ENCODE results near the gene THAP7. TPM values are rescaled to one million over a fixed set of nuclear protein-coding genes. Genes with fewer than 3 reads are reported as not detected.
A peak's percentile ranks its signal among the peaks of the same experiment; 100 is the strongest.

Gene THAP7
- total RNA-seq, 1 donor from 2014 or later, result 25.8 TPM

GRCh38 chr22:20993304-20994127 lies 8.4 kb downstream of the THAP7 start:
- no peak for DNase-seq (ENCODE audit: low spot score)

- no peak for DNase-seq (ENCODE audit: low spot score)
Measured at GRCh38 chr22:20992456-20993303, 9.2 kb downstream of the THAP7 start.

GRCh38 chr22:20992056-20992442 lies 9.9 kb downstream of the THAP7 start:
- DNase-seq (ENCODE audit: low spot score), result no peak

DNA sequence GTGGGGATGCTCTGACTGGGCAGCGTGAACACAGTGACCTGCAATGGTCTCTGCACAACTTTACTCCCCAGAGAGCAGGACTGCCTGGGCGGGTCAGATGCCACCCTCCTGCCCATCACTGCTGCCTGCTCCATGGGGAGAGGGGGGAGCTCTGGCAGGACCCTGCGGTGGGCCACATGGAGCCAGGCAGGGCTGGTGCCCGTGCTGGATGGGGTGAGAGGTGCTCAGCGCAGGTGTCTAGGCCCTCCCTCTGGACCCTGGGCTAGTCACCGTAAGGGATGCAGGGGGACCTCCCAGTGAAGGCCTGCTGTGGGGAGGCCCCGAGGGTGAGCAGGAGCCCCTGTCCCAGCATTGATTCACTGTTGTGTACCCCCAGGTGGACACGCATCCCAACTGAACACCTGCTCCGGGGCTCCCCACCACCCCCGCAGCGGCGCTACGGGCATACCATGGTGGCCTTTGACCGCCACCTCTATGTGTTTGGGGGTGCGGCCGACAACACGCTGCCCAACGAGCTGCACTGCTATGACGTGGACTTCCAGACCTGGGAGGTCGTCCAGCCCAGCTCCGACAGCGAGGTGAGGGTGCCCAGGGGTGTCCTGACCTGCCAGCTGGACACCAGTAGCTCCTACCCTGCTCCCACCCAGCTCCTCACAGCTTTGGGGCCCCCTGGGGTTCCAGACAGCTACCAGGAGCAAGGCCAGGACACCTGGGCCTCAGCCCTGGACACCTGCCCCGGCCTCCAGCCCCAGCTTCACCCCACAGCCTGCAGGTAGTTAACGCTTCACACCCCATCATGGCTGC lies 10.5 kb downstream of the THAP7 start:
- no peak for DNase-seq (ENCODE audit: low spot score)

GRCh38 chr22:20990184-20991180 lies 11.4 kb downstream of the THAP7 start:
- peak; percentile 43 for DNase-seq (ENCODE audit: low spot score)

- no peak for DNase-seq (ENCODE audit: low spot score)
Measured at GRCh38 chr22:20989323-20990138, 12.4 kb downstream of the THAP7 start.

GRCh38 chr22:20988573-20989322 lies 13.2 kb downstream of the THAP7 start:
- peak; percentile 42 for DNase-seq (ENCODE audit: low spot score)

DNA sequence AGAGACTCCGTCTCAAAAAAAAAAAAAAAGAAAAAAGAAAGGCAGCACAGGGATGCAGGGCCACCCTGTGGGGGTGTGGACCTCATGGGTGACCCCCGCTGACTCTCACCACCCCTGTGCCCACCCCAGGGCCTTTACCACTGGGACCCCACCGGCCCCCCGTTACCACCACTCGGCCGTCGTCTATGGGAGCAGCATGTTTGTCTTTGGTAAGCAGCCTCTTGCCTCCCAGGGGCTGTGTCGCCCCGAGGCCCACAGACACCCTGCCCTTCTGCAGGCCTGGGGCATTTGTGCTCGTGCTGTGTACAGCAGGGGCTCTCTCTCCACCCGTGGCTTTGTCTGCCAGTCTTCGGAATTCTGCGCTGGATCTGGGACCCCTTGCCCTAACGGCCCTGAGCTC lies 14.5 kb downstream of the THAP7 start:
- DNase-seq (ENCODE audit: low spot score), result no peak

DNA sequence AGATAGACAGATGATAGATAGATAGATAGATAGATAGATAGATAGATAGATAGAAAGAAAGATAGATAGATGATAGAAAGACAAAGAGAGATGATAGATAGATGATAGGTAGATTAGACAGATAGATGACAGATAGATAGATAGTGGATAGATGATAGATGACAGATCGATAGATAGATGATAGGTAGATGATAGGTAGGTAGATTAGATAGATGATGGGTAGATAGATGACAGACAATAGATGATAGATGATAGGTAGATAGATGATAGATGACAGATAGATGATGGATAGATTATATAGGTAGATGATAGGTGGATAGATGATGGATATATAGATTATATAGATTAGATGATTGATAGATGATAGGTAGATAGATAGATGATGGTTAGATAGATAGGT lies 15.6 kb downstream of the THAP7 start:
- no peak for DNase-seq (ENCODE audit: low spot score)

DNA sequence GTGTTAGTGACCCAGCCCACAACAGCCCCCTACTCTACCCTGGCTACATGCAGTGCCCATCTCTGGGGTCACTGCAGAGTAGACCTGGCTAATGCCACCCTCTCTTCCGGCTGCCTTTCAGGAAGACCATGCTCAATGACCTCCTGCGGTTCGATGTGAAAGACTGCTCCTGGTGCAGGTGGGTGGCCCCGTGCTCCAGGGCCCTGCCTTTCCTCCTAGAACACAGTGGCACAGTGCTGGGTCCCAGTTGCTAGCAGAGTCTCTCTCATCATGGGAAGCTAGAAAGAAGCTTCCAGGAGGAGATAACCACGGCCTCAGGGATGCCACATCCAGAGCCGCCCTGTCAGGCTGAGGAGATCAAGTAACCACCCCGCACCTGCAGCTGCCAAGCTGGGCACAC lies 16.2 kb downstream of the THAP7 start:
- no peak for DNase-seq (ENCODE audit: low spot score)

- no peak for DNase-seq (ENCODE audit: low spot score)
Measured at GRCh38 chr22:20983081-20983771, 18.7 kb downstream of the THAP7 start.

GRCh38 chr22:20982563-20982882 lies 19.4 kb downstream of the THAP7 start:
- no peak for DNase-seq (ENCODE audit: low spot score)

DNA sequence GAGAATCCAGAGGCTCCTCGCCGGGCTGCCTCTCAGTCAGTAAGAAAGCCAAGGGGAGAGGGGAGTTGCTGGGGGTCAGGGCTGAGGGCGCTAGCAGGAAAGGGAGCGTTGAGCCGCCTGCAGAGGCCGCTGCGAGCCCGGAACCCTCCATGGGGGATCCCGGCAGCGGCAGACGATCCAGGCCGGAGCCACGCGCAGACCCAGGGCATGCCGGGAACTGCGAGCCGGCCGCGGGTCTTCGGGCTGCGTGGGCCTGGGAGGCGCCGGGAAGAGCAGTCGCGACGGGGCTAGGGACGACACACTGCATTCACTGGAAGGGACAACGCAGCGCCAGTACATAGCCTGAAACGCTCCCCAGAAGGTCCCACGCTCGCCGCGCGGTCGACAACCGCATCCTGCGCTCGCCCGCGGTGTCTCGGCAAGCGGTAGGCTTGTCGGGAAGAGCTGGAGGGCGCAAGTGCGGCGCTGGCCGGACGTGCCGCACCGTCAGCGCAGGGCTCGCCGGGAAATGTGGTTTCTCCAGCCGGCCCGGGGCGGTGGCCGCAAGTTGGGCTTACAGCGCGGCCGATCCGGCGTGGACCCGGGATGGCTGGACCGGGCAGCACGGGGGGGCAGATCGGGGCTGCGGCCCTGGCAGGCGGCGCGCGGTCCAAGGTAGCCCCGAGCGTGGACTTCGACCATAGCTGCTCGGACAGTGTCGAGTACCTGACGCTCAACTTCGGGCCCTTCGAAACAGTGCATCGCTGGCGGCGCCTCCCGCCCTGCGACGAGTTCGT lies 19.9 kb downstream of the THAP7 start, which contains the start of gene LZTR1:
Gene LZTR1 (plus strand): TSS at position 511 of the 776 bp plus-strand sequence. CDS start 75 bp downstream, at position 586.
- DNase-seq (ENCODE audit: low spot score), result peak; percentile 85

DNA sequence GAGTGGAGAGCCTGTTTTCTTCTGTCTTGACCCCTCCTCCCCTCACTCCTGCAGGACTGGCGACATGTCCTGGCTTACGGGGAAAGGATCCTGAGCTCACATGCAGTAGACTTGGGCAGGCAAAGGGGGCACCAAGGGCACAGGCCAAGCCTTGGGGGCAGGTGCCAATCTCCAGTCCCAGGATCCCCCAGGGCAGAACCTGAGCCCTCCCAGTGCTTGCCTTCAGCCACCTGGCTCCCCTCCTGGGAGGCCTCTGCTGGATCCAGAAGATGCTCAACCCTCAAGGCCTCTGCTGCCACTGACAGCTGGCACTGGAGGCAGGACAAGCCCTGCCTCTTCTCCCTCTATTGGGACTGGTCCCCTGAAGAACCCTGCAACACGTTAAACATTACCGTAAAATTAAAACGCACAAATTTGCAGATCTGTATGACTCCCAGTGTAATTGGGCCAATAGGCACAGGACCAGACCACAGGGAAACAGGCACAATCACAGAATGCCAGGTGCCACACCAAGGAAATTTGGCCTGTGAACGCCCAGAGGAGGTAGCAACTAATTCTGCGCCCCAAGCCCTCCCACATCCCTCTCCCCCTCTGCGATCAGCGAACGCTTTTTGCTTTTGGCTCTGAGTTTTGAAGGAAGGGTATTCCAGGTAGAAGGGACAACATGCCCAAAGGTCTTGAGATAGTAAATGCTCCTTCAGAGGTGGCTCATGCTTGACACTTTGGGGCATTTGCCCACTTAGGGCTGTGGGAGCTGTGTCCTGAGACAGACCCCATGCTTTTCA lies 20.8 kb downstream of the THAP7 start:
- DNase-seq (ENCODE audit: low spot score), result no peak

DNA sequence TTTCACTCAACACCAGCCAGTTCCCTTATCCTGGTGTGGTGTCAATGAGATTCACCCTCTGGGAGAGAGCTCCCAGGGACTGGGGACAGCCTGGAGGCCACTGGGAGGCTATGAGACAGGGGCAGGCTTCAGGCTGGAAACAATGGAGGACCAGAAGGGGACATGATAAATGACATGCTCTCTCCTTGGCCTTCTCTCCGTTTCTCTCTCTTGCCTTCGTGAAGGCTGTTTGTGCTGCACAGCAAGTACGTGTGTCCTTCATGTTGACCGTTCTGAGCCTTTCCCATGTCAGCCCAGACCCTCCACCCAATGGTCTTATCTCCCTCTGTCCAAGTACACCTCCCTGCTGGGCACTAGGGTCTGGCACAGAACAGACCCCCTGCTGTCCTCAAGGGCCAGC lies 21.4 kb downstream of the THAP7 start:
- no peak for DNase-seq (ENCODE audit: low spot score)

- no peak for DNase-seq (ENCODE audit: low spot score)
Measured at GRCh38 chr22:20979940-20980453, 21.9 kb downstream of the THAP7 start.

All from ureter (tissue), 1 donor.